Measurements from ENCODE around the gene MAPK4.

DNA sequence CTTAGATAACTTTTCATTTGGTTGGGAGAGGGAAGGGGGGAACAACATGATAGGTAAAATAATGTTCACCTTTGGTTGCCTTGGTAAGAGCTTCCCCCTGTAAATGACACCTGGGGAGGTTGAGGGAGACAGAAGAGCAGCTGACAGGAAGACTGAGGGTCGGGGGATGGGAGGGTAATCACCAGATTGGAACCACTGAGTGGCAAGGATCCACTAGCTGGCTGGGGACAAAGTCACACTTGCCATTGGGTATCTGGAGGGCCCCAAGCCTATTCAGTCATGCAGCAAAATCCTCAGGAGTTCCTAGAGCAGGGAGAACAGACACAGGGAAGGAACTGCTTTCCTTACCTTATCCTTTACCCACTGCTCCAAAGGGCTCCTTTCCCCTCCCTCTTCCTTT is 84.3 kb downstream of the MAPK4 start:
- TF ChIP-seq, protein P1, sequence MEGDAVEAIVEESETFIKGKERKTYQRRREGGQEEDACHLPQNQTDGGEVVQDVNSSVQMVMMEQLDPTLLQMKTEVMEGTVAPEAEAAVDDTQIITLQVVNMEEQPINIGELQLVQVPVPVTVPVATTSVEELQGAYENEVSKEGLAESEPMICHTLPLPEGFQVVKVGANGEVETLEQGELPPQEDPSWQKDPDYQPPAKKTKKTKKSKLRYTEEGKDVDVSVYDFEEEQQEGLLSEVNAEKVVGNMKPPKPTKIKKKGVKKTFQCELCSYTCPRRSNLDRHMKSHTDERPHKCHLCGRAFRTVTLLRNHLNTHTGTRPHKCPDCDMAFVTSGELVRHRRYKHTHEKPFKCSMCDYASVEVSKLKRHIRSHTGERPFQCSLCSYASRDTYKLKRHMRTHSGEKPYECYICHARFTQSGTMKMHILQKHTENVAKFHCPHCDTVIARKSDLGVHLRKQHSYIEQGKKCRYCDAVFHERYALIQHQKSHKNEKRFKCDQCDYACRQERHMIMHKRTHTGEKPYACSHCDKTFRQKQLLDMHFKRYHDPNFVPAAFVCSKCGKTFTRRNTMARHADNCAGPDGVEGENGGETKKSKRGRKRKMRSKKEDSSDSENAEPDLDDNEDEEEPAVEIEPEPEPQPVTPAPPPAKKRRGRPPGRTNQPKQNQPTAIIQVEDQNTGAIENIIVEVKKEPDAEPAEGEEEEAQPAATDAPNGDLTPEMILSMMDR (IDR thresholded peaks at IDR 0.05), result no peak
- no peak for TF ChIP-seq ZFX (IDR thresholded peaks at IDR 0.05; ENCODE audit: borderline replicate concordance)

Measured in 22Rv1 (cell line).